ENCODE data around the gene GRB2. TPM values are rescaled to one million over a fixed set of nuclear protein-coding genes. Genes with fewer than 3 reads are reported as not detected.

The GRB2 gene
- total RNA-seq, 1 donor from 2014 or later: 102 TPM

DNA sequence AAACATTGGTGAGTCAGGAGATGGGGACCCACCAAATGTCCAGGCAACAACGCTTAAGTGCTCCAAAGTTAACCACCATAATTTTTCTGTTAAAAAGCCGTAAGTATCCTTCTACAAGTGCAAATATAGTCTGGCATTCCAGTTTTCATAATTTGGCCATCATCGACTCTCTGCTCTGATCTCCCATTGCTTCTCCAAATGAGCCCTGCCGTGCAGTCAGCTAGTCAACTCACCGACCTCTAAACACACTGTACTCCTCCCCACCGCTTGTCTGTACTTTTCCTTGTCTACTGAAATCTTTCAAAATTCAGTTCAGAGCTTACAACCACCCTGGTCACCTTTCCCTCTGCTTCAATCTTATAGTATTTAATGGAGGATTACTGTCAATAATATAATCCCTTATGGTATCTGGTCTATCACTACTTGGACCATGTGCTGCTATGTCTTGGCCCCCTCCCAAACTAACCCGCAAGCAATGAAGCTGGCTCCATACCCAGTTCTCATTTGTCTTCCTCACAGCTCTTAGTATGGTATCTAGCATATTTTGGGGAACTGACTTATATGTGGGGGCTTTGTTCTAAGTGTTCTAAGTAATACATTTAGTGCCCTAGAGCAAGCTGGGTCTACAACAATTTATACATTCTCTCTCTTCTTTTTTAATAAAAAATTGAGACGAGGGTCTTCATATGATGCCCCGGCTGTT, 63.5 kb downstream of the GRB2 start:
- no peak for FAIRE-seq
- H3K4me3 ChIP-seq (ENCODE audit: low read depth, low read length): no peak overlapping the region
- H3K27me3 ChIP-seq (ENCODE audit: control insufficient read depth, insufficient read depth, low read length): no peaks in the 10 kb centered on the region
- DNase-seq (ENCODE audit: low read depth): no peak
- H3K36me3 ChIP-seq (ENCODE audit: control insufficient read depth, insufficient read depth, low read length): no peaks in the 10 kb centered on the region
- TF ChIP-seq, protein P1, sequence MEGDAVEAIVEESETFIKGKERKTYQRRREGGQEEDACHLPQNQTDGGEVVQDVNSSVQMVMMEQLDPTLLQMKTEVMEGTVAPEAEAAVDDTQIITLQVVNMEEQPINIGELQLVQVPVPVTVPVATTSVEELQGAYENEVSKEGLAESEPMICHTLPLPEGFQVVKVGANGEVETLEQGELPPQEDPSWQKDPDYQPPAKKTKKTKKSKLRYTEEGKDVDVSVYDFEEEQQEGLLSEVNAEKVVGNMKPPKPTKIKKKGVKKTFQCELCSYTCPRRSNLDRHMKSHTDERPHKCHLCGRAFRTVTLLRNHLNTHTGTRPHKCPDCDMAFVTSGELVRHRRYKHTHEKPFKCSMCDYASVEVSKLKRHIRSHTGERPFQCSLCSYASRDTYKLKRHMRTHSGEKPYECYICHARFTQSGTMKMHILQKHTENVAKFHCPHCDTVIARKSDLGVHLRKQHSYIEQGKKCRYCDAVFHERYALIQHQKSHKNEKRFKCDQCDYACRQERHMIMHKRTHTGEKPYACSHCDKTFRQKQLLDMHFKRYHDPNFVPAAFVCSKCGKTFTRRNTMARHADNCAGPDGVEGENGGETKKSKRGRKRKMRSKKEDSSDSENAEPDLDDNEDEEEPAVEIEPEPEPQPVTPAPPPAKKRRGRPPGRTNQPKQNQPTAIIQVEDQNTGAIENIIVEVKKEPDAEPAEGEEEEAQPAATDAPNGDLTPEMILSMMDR (IDR thresholded peaks at IDR 0.05; ENCODE audit: insufficient read depth, low read length, severe bottlenecking): no peak

DNA sequence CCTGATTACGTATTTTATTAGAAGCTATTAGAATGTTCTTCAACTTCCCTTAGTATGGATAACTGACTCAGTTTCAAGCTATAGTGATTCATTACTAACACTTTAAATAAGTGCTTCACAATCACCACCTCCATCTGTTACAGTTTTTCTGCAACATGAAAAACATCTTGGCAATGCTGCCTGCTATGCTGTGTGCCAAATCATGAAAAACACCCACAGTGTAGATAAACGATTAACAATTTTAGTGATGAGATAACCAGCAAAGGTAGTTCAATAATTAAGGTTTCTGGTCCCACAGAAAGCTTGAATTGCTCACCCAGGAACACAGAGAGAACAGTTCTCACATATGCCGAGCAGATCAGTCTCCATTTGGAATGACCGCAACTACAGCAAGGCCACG, 64.8 kb downstream of the GRB2 start:
- FAIRE-seq (no peak), DNase-seq (ENCODE audit: low read depth) (no peak)
- no peaks in the 10 kb centered on the region for H3K27me3 ChIP-seq (ENCODE audit: control insufficient read depth, insufficient read depth, low read length)
- TF ChIP-seq, protein P1 (IDR thresholded peaks at IDR 0.05; ENCODE audit: insufficient read depth, low read length, severe bottlenecking): no peak
- H3K36me3 ChIP-seq (ENCODE audit: control insufficient read depth, insufficient read depth, low read length): no peaks in the 10 kb centered on the region
- no peak overlapping the region for H3K4me3 ChIP-seq (ENCODE audit: low read depth, low read length)

DNA sequence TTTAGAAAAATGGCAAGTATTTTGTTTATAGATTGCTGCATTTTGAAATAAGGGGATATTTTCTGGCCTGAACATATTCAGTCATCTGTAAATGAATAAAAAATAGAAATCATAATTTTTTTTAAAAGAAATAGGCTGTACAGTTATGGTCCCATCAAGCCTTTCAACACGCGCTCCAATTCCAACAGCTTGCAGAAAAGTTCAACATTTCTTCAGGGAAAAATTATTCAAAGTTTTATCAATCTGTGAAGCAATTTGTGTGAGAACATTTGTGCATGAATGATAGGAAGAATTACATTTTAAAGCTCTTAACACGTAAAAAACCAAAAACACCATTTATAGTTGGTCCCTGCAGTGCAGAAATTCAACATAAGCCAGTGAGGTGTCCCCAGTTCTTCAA, 65.5 kb downstream of the GRB2 start:
- FAIRE-seq (no peak), DNase-seq (ENCODE audit: low read depth) (no peak)
- H3K36me3 ChIP-seq (ENCODE audit: control insufficient read depth, insufficient read depth, low read length): no peaks in the 10 kb centered on the region
- TF ChIP-seq, protein P1 (IDR thresholded peaks at IDR 0.05; ENCODE audit: insufficient read depth, low read length, severe bottlenecking): no peak
- no peaks in the 10 kb centered on the region for H3K27me3 ChIP-seq (ENCODE audit: control insufficient read depth, insufficient read depth, low read length)
- no peak overlapping the region for H3K4me3 ChIP-seq (ENCODE audit: low read depth, low read length)

DNA sequence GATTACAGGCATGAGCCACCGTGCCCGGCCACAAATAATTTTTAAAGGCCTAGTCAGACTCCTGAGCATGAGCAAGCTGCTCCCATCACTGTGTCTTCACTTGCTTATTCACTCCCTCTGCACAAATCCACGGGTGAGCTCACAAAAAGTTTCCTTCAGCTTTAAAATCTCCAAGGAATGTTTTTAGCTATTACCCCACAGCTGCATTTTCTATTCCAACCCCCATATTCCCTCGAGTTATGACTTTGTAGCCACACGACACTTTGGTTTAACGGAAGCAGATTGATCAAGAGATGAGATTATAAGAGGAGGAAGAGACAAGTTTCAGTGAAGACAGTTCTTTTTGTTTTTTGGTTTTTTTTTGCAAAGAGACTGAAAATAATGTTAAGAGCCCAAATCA, 67.1 kb downstream of the GRB2 start:
- FAIRE-seq (no peak), DNase-seq (ENCODE audit: low read depth) (no peak)
- H3K4me3 ChIP-seq (ENCODE audit: low read depth, low read length): no peak overlapping the region
- no peaks in the 10 kb centered on the region for H3K27me3 ChIP-seq (ENCODE audit: control insufficient read depth, insufficient read depth, low read length)
- TF ChIP-seq, protein P1 (IDR thresholded peaks at IDR 0.05; ENCODE audit: insufficient read depth, low read length, severe bottlenecking): no peak
- H3K36me3 ChIP-seq (ENCODE audit: control insufficient read depth, insufficient read depth, low read length): no peaks in the 10 kb centered on the region

DNA sequence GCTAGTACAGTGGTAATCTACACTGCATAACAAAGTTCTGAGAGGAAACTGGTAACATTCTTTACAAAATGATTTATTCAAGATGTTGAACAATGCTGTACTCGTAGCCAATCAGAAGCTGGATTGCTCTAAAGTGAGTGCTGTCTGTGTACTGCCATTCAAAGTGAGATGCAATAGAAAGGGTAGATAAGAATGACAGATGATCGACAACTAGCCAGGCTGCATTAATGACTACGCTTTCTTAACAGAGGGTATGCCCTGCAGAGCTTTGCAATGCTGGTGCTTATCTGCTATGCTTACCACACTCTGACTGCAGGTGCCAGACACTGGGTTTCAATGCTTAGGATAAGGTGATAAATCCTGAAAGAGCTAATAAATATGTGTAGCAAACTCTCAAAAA, 70.2 kb downstream of the GRB2 start:
- TF ChIP-seq, protein P1 (IDR thresholded peaks at IDR 0.05; ENCODE audit: insufficient read depth, low read length, severe bottlenecking): no peak
- Histone ChIP-seq H3K27me3 (ENCODE audit: control insufficient read depth, insufficient read depth, low read length) (no peaks in the 10 kb centered on the region), H3K4me3 (ENCODE audit: low read depth, low read length) (no peak overlapping the region), H3K36me3 (ENCODE audit: control insufficient read depth, insufficient read depth, low read length) (peaks cover 4% of the 10 kb centered on the region)
- FAIRE-seq (no peak), DNase-seq (ENCODE audit: low read depth) (no peak)

DNA sequence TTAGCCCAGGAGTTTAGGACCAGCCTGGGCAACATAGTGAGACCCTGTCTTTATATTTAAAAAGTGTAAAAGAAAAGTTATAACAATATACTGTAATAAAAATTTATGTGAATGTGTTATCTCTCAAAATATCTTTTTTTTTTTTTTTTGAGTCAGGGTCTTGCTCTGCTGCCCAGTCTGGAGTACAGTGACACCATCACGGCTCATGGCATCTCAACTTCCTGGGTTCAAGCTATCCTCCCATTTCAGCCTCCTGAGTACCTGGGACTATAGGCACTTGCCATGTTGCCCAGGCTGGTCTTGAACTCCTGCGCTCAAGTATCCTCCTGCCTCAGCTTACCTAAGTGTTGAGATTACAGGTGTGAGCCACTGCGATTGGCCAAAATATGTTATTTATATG, 70.8 kb downstream of the GRB2 start:
- FAIRE-seq (no peak), DNase-seq (ENCODE audit: low read depth) (no peak)
- Histone ChIP-seq H3K4me3 (ENCODE audit: low read depth, low read length) (no peak overlapping the region), H3K36me3 (ENCODE audit: control insufficient read depth, insufficient read depth, low read length) (peaks cover 6% of the 10 kb centered on the region), H3K27me3 (ENCODE audit: control insufficient read depth, insufficient read depth, low read length) (no peaks in the 10 kb centered on the region)
- TF ChIP-seq, protein P1 (IDR thresholded peaks at IDR 0.05; ENCODE audit: insufficient read depth, low read length, severe bottlenecking): no peak

Measured in bronchial epithelial cell (primary cell).